GM12801 (cell line): ENCODE measurements around the gene PHF12.

Experiments used
- TF ChIP-seq, protein P1 (sequence below): IDR thresholded peaks from one replicate; pipeline ENCODE4 v1.5.1; 2011; ENCODE audit warnings: control low read depth; ENCODE audit not compliant: insufficient read length; ENCODE audit errors: extremely low read depth

The PHF12 gene

DNA sequence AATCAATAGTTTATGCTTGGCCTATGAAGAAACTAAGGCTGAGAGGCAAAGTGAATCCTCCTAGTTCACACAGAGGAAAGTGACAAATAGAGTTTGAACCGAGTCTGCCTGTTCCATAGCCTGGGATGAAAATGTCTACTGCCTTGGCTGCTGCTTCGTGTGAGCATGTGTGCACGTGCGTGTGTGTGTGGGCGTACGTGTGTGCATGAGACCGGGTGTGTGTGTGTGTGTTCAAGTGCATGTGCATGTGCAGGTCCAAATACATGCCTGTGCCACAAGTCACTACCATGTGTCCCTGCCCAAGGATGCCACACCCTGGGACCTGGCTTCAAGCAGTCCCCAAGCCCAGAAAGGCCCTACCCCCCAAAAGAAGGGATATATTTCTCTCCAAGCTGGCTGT, 40.9 kb upstream of the PHF12 start:
- TF ChIP-seq, protein P1, sequence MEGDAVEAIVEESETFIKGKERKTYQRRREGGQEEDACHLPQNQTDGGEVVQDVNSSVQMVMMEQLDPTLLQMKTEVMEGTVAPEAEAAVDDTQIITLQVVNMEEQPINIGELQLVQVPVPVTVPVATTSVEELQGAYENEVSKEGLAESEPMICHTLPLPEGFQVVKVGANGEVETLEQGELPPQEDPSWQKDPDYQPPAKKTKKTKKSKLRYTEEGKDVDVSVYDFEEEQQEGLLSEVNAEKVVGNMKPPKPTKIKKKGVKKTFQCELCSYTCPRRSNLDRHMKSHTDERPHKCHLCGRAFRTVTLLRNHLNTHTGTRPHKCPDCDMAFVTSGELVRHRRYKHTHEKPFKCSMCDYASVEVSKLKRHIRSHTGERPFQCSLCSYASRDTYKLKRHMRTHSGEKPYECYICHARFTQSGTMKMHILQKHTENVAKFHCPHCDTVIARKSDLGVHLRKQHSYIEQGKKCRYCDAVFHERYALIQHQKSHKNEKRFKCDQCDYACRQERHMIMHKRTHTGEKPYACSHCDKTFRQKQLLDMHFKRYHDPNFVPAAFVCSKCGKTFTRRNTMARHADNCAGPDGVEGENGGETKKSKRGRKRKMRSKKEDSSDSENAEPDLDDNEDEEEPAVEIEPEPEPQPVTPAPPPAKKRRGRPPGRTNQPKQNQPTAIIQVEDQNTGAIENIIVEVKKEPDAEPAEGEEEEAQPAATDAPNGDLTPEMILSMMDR = no peak

DNA sequence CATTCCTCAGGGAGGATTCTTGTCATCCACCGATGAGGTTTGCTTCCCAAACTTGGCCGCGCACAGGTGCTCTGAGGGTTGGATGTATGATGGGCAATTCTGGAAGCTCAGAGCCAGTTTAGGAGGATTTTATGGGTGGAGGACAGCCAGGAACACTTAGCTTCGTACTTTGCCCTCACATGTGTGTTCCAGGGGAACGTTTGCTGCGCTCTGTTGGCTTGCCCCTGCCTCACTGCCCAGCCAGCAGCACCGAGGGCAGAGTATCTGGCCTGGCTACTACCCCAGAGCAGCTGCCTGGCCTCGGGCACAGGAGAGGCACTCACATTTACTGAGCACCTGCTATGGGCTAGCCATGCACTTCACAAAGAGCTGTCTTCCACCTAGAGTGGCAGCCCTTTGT, 40.5 kb upstream of the PHF12 start:
- TF ChIP-seq, protein P1 = no peak

DNA sequence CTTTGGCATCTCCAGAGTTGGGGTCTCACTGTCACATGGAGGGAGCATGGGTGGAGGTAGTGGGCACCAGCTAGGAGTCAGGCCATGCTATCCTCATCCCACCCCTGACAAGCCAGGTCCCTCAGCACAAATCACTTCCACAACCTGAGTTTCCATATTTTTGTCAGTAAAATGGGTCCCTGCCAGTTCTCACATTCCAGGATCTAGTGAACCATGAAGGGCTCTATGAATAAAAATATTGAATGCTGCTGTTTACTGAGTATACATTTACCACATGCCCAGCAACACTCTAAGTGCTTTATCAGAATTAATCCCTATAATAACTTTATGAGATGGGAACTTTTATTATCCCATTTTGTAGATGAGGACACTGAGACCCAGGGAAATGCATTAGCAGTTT, 37.7 kb upstream of the PHF12 start:
- TF ChIP-seq, protein P1 = no peak

DNA sequence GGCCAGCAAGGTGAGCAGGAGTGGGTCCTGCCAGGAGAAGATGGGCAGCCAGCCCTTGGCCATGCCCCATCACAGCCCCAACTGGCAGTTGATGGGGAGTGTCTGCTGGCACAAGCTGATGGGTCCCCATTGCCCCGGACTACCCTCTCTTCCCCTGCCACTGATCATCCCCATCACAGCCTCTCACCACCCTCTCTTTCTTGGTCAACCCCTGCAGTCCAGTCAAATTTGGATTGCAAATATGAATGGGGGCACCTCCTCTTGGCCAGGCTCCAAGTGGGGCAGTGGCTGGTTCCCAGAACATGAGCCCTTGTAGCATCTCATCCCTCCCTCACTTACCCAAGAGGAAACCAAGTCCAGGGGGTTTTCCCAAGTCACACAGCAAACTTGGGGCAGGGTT, 37.2 kb upstream of the PHF12 start:
- TF ChIP-seq, protein P1 = no peak

DNA sequence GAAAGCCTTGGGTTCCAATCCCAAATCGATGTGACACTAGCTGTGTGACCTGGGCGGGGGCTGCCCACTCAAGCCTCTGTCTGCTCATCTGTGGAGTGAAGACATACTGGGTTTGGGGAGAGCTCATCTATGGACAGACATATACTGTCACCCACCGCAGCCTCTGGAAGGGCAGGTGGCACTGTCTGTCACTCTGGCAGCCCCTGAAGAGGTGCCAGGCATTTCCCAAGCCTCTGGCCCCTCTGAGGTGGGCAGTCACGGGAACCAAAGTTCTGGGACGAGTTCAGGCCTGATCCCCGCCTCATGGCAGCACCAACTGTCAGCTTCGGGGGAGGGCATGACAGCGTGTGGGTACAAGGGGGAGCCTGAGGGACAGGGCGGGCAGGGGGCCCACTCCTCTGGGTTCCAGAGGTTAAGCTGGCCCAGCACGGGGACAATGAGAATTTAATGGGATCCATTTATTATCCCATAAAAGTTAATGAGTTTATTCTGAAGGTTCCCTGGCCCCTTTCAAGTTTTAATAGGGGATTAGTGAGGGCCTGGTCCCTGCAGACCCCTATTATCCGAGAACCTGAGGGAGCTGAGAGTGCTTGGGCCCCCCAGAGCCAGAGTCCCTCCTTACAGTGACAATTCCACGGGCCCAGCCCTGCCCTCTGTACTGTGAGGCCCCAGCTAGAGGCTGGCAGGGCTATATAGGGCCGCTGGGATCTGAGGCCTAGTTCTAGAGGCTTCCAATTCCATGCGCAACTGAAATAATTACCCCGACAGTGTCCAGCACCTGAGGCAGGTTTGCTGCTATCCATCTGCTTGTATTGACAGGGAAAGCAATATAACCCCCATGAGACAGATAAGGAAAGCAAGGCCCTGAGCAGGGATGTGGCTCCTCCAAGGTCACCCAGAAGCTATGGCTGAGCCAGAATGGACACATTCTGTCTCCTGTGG, 35.7 kb upstream of the PHF12 start:
- TF ChIP-seq, protein P1 = no peak

DNA sequence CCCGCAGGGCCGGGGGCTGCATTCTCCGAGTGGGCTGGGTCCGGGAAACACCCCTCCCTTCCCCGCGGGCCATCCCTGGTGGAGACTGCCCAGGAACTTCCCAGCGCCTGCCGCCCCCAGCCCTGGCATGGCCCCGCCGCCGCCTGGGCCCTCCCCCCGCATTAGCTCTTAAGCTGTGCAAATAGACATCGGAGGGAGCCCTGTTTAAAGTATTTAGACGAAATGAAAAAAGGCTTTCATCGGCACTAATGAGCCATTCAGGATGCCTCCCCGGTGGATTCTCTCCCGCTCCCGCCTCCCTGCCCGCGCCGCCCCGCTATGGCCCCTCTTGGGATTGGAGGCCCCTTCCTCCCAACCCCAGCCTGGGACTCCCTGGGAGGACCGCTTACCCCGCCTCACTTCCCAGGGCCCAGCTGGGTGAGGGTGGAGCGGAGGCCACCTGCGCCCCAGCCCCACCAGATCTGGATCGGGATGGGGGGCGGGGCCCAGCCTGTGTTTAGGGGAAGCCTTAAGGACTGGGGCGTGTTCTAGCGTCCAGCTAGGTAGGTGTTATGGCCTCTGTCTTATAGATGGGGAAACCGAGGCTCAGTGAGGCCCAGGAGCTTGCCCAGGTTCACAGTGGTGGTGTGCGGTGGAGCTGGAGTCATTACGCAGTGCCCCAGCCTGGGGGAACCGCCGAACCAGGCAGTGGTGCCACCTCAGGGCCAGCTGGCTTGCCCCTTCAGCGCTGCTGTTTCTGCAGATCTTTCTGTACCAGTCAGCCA, 34.8 kb upstream of the PHF12 start:
- TF ChIP-seq, protein P1 = no peak
